ENCODE data around the gene RPS6KA1.

GRCh38 chr1:26575348-26575747 is 45.8 kb downstream of the RPS6KA1 start:
- TF ChIP-seq CTCF (conservative IDR thresholded peaks at IDR 0.05), result no peak
- no peak for TF ChIP-seq EZH2 (IDR thresholded peaks at IDR 0.05; ENCODE audit: low read depth)
